Measurements from ENCODE around the gene SAXO1.

SAXO1 gene

DNA sequence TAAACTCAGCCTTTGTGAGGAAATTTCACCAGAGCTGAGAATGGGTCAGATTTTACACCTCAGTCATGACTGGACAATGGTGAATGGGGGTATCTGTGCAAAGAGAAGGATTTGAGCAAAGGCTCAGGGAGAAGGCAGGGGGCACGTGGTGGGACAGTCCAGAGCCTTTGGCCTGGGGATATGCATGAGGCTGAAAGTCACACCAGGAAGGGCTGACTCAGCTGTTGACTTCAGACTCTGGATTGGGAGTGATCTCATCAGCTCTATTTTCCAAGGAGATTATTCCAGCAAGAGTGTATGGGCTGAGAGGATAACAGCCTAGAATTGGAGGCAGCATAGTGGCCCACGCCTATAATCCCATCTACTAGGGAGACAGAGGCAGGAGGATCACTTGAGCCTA lies 53.6 kb downstream of the SAXO1 start:
- Histone ChIP-seq H3K27me3 (no peaks in the 10 kb centered on the region), H3K36me3 (no peaks in the 10 kb centered on the region)

DNA sequence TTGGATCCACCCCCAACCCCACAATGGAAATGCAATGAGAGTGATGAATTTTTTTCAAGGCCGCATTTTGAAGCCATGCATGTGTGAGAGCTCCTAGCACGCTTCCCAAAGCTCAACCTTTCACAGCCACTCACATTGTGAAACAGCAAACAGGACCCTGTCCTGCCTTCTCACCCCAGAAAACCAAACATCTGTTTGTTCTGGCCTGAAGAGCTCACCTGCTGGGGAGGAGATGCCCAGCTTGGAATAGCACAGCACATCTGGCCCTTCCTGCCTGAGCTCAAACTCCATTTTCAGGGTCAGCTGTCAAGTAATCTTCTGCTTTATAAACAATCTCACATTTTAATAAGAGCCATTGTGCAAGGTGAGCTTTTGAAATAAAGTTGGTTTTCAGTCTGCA lies 54.8 kb downstream of the SAXO1 start:
- no peak for TF ChIP-seq Cebpa-rat (IDR thresholded peaks at IDR 0.05)
- no peak overlapping the region for H3K27ac ChIP-seq

More for the DNA sequence above, 53.6 kb downstream of the SAXO1 start:
- TF ChIP-seq Cebpa-rat (IDR thresholded peaks at IDR 0.05) = no peak
- H3K27ac ChIP-seq = no peak overlapping the region
- H3K4me2 ChIP-seq = no peak overlapping the region
- H4K20me1 ChIP-seq = no peaks in the 10 kb centered on the region
- H3K9ac ChIP-seq = no peak overlapping the region
- peaks cover 10 to 21% (median 13%) of the 10 kb centered on the region in 10 experiments; a peak in 18 of 20 replicates for H3K4me1 ChIP-seq
- peaks cover 12 to 23% (median 17%) of the 10 kb centered on the region in 11 experiments for H3K9me3 ChIP-seq (replicated peaks in 1 of 11)
- H3K4me3 ChIP-seq = no peak overlapping the region

GRCh38 chr9:18976709-18977531 lies 56.1 kb downstream of the SAXO1 start:
- H4K20me1 ChIP-seq = no peaks in the 10 kb centered on the region
- no peak for TF ChIP-seq Cebpa-rat (IDR thresholded peaks at IDR 0.05)
- peak overlapping the region in 1 of 10 experiments; percentile 9; a peak in 1 of 20 replicates for H3K4me3 ChIP-seq
- H3K9me3 ChIP-seq (replicated peaks in 1 of 11) = no peaks in the 10 kb centered on the region
- no peak overlapping the region for H3K27ac ChIP-seq
- H3K27me3 ChIP-seq = no peaks in the 10 kb centered on the region
- peak overlapping the region; percentile 38 to 75 (median 66) for H3K4me2 ChIP-seq
- H3K36me3 ChIP-seq = no peaks in the 10 kb centered on the region
- H3K9ac ChIP-seq = 0 out of 22 replicates have a peak overlapping the region, but pooled peaks of 2 of the 11 experiments have one; percentile 4 to 34
- peaks cover 10 to 21% (median 13%) of the 10 kb centered on the region in 10 experiments; a peak in 18 of 20 replicates for H3K4me1 ChIP-seq

More for the DNA sequence above, 54.8 kb downstream of the SAXO1 start:
- Histone ChIP-seq H3K4me2 (no peak overlapping the region), H3K4me3 (no peak overlapping the region), H3K4me1 (peaks cover 10 to 21% (median 13%) of the 10 kb centered on the region in 10 experiments; a peak in 18 of 20 replicates), H3K27me3 (no peaks in the 10 kb centered on the region), H4K20me1 (no peaks in the 10 kb centered on the region), H3K9me3 (replicated peaks in 1 of 11) (peaks cover 2 to 11% (median 5%) of the 10 kb centered on the region in 11 experiments; a peak in 21 of 22 replicates), H3K9ac (no peak overlapping the region), H3K36me3 (no peaks in the 10 kb centered on the region)

GRCh38 chr9:18976221-18976708 lies 56.7 kb downstream of the SAXO1 start:
- Histone ChIP-seq H4K20me1 (no peaks in the 10 kb centered on the region), H3K4me3 (peak overlapping the region in 1 of 10 experiments; percentile 9; a peak in 1 of 20 replicates), H3K27ac (peak overlapping the region in 1 of 11 experiments; percentile 1; a peak in 1 of 22 replicates), H3K9me3 (replicated peaks in 1 of 11) (no peaks in the 10 kb centered on the region), H3K9ac (peak overlapping the region in 2 of 11 experiments; percentile 4 to 34; a peak in 1 of 22 replicates), H3K4me1 (peaks cover 10 to 21% (median 13%) of the 10 kb centered on the region in 10 experiments; a peak in 18 of 20 replicates), H3K27me3 (no peaks in the 10 kb centered on the region), H3K4me2 (peak overlapping the region; percentile 38 to 75 (median 66)), H3K36me3 (no peaks in the 10 kb centered on the region)
- no peak for TF ChIP-seq Cebpa-rat (IDR thresholded peaks at IDR 0.05)

DNA sequence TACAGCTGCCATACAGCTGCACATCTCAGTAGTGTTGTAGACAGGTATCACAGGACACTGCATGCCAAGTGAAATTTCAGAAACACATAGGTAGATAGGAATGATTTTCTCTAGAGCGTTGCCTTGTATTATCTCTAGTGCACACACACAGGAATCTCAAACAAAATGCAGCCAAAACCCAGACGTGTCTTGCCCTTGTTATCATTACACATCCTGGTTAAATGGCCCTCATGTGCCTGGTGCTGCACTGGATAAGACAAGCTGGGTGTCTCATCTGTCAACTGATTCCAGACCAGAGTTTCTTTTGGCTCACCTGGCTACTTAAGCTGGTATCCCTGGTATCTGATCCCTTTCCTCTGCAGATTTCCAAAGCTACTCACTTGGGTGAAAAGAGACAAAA lies 59.7 kb downstream of the SAXO1 start:
- no peak for TF ChIP-seq Cebpa-rat (IDR thresholded peaks at IDR 0.05)
- Histone ChIP-seq H3K4me2 (no peak overlapping the region), H3K4me3 (no peak overlapping the region), H3K27me3 (no peaks in the 10 kb centered on the region), H3K9me3 (replicated peaks in 1 of 11) (peaks cover 8 to 17% (median 10%) of the 10 kb centered on the region in 11 experiments), H3K27ac (no peak overlapping the region), H3K4me1 (peaks cover 10 to 16% (median 12%) of the 10 kb centered on the region in 10 experiments; a peak in 18 of 20 replicates), H3K9ac (no peak overlapping the region), H4K20me1 (no peaks in the 10 kb centered on the region), H3K36me3 (no peaks in the 10 kb centered on the region)

DNA sequence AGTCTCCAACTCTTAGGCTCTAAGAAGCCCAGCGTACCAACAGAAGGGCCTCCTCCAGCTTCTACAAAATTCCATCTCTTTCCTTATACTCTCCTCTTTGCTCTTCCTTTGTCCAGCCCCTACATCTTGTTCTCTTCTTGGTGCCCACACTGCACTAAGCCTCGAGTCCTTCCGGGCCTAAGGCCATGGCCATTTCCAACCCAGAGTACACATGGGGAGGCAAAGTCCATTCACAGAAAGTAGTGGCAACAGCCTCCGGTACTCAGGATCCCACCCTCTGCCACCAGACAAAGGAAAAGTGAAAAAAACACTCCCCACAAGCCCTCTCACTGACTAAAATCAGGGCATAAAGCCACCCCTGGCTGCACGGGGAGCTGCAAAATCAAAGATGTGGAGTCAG lies 60.3 kb downstream of the SAXO1 start:
- H4K20me1 ChIP-seq = no peaks in the 10 kb centered on the region
- H3K9ac ChIP-seq = no peak overlapping the region
- no peak for TF ChIP-seq Cebpa-rat (IDR thresholded peaks at IDR 0.05)
- no peaks in the 10 kb centered on the region for H3K27me3 ChIP-seq
- H3K4me2 ChIP-seq = no peak overlapping the region
- H3K9me3 ChIP-seq (replicated peaks in 1 of 11) = peaks cover 14 to 24% (median 17%) of the 10 kb centered on the region in 11 experiments
- H3K4me3 ChIP-seq = no peak overlapping the region
- H3K36me3 ChIP-seq = no peaks in the 10 kb centered on the region
- peaks cover 10 to 16% (median 12%) of the 10 kb centered on the region in 10 experiments; a peak in 18 of 20 replicates for H3K4me1 ChIP-seq
- no peak overlapping the region for H3K27ac ChIP-seq

DNA sequence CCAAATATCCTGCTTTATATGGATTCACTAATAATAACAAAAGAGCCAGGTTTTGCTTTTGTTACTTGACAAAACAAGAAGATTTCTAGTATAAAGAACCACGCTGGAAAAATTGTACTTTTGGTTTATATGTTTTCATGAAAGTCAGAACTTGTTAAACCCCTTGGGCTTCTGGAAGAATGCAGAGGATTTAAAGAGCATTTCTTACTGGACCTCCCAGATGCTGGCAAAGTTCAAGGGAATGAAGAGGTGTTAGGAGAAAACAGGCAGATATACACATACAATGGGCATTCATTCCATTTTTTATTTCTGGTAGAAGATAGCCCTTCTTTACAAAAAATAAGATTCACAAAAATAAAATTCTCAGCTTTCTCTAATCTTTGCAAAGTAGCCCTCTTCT lies 61.1 kb downstream of the SAXO1 start:
- H3K9me3 ChIP-seq (replicated peaks in 1 of 11) = peaks cover 17 to 32% (median 23%) of the 10 kb centered on the region in 11 experiments
- TF ChIP-seq Cebpa-rat (IDR thresholded peaks at IDR 0.05) = no peak
- H3K27ac ChIP-seq = no peak overlapping the region
- H3K9ac ChIP-seq = no peak overlapping the region
- no peaks in the 10 kb centered on the region for H3K27me3 ChIP-seq
- peaks cover 8 to 12% (median 11%) of the 10 kb centered on the region in 10 experiments; a peak in 18 of 20 replicates for H3K4me1 ChIP-seq
- no peak overlapping the region for H3K4me3 ChIP-seq
- H3K4me2 ChIP-seq = no peak overlapping the region
- H4K20me1 ChIP-seq = no peaks in the 10 kb centered on the region
- H3K36me3 ChIP-seq = no peaks in the 10 kb centered on the region

- Histone ChIP-seq H3K27ac (no peak overlapping the region), H3K4me2 (no peak overlapping the region), H3K9me3 (replicated peaks in 1 of 11) (peaks cover 17 to 34% (median 23%) of the 10 kb centered on the region in 11 experiments), H4K20me1 (no peaks in the 10 kb centered on the region), H3K27me3 (no peaks in the 10 kb centered on the region), H3K36me3 (no peaks in the 10 kb centered on the region), H3K4me1 (peaks cover 3 to 7% (median 6%) of the 10 kb centered on the region in 10 experiments; a peak in 18 of 20 replicates), H3K4me3 (no peak overlapping the region), H3K9ac (no peak overlapping the region)
- no peak for TF ChIP-seq Cebpa-rat (IDR thresholded peaks at IDR 0.05)
These were observed 61.6 kb downstream of the SAXO1 start for GRCh38 chr9:18971404-18971803.

GRCh38 chr9:18970393-18970792 lies 62.6 kb downstream of the SAXO1 start:
- H3K4me3 ChIP-seq = no peak overlapping the region
- H3K27ac ChIP-seq = no peak overlapping the region
- H3K9me3 ChIP-seq (replicated peaks in 1 of 11) = peaks cover 17 to 34% (median 23%) of the 10 kb centered on the region in 11 experiments
- H4K20me1 ChIP-seq = no peaks in the 10 kb centered on the region
- H3K36me3 ChIP-seq = no peaks in the 10 kb centered on the region
- H3K4me1 ChIP-seq = no peaks in the 10 kb centered on the region
- H3K27me3 ChIP-seq = no peaks in the 10 kb centered on the region
- no peak for TF ChIP-seq Cebpa-rat (IDR thresholded peaks at IDR 0.05)
- H3K9ac ChIP-seq = no peak overlapping the region
- no peak overlapping the region for H3K4me2 ChIP-seq

Measured in BLaER1 treated with 17β-estradiol and CSF1 and Interleukin-3, amounts not matched to agents 10 nM and 100 nM (cell line).